H1 (cell line): ENCODE data around the gene CAMKK1. TPM values are rescaled to one million over a fixed set of nuclear protein-coding genes. Genes with fewer than 3 reads are reported as not detected.

ENCODE experiments used
- CTCF ChIA-PET: fragments of 300-600 bp; sonication (Branson Sonifier 250); formaldehyde crosslinking; loops from one replicate; lab custom pipeline; 2021; ENCODE audit not compliant: partially characterized antibody; lab: Charles Lee
- POLR2A ChIA-PET: fragments of 300-600 bp; sonication (Branson Sonifier 250); formaldehyde crosslinking; loops from one replicate; lab custom pipeline; 2021; ENCODE audit warnings: inconsistent platforms; ENCODE audit not compliant: partially characterized antibody; lab: Charles Lee
- DNase-seq, 2 experiments: peaks; one replicate each; pipeline versions ENCODE4 v3.0.0 to v3.0.0-alpha.2; 2010 to 2022; ENCODE audit warnings: low spot score in 2 of 2, low read depth in 1 of 2, mixed read lengths in 1 of 2
- FAIRE-seq: peaks from 2 replicates; lab custom pipeline; 2011; peaks lifted over from hg19 to GRCh38; lab: Jason Lieb, UNC
- H2AFZ ChIP-seq: 2 replicates; pipeline ENCODE4 v1.8.1; 2012; ENCODE audit warnings: low read length, inconsistent platforms
- H2AK5ac ChIP-seq: 2 replicates; pipeline ENCODE4 v1.6.1; 2013; ENCODE audit warnings: low read depth, low read length
- H2BK120ac ChIP-seq: replicated peaks from 2 replicates; pipeline ENCODE3; 2013; ENCODE audit warnings: low read depth, low read length, inconsistent platforms
- H2BK12ac ChIP-seq: 2 replicates; pipeline ENCODE4 v1.6.1; 2013; ENCODE audit warnings: low read depth, low read length
- H2BK15ac ChIP-seq: 2 replicates; pipeline ENCODE4 v1.6.1; 2013; ENCODE audit warnings: low read length
- H2BK20ac ChIP-seq: 2 replicates; pipeline ENCODE4 v1.6.1; 2013; ENCODE audit warnings: low read length
- H2BK5ac ChIP-seq: 2 replicates; pipeline ENCODE4 v1.6.1; 2013; ENCODE audit warnings: low read depth, low read length
- H3K14ac ChIP-seq: 2 replicates; pipeline ENCODE4 v1.6.1; 2013; ENCODE audit warnings: inconsistent platforms; ENCODE audit not compliant: insufficient read length
- H3K18ac ChIP-seq: 2 replicates; pipeline ENCODE4 v1.6.1; 2013; ENCODE audit warnings: low read length; ENCODE audit errors: extremely low read depth
- H3K23ac ChIP-seq: 2 replicates; pipeline ENCODE4 v1.6.1; 2013; ENCODE audit warnings: inconsistent platforms; ENCODE audit not compliant: insufficient read length
- H3K23me2 ChIP-seq: 2 replicates; pipeline ENCODE4 v1.6.1; 2013; ENCODE audit warnings: low read depth, low read length
- H3K27ac ChIP-seq: 2 replicates; pipeline ENCODE4 v1.6.1; 2011; ENCODE audit warnings: low read depth, low read length, inconsistent platforms
- H3K27me3 ChIP-seq, 4 experiments: replicated peaks in 1 of 4; 1 replicate in 1 of 4; 2 replicates in 3 of 4; pipeline versions ENCODE4 v1.6.1 to v1.8.1; 2011 to 2013; ENCODE audit warnings: low read length in 3 of 4, mild to moderate bottlenecking in 3 of 4, inconsistent platforms in 2 of 4, mixed read lengths in 2 of 4, moderate library complexity in 1 of 4; ENCODE audit not compliant: control insufficient read depth in 3 of 4, insufficient read depth in 3 of 4; ENCODE audit errors: extremely low read depth in 1 of 4
- H3K36me3 ChIP-seq, 4 experiments: 2 replicates each; pipeline versions ENCODE4 v1.6.1 to v1.8.1; 2011 to 2013; ENCODE audit warnings: mild to moderate bottlenecking in 4 of 4, low read length in 3 of 4, moderate library complexity in 2 of 4, control low read depth in 1 of 4, inconsistent platforms in 1 of 4; ENCODE audit not compliant: insufficient read depth in 4 of 4, control insufficient read depth in 2 of 4
- H3K4ac ChIP-seq: replicated peaks from 2 replicates; pipeline ENCODE3; 2013; ENCODE audit warnings: low read length, low read depth, mixed read lengths, inconsistent platforms; ENCODE audit not compliant: insufficient read length
- H3K4me1 ChIP-seq, 4 experiments: replicated peaks in 1 of 4; 1 replicate in 1 of 4; 2 replicates in 3 of 4; pipeline versions ENCODE4 v1.6.1 to v1.8.1; 2011 to 2013; ENCODE audit warnings: low read length in 3 of 4, inconsistent platforms in 2 of 4, mixed read lengths in 1 of 4; ENCODE audit not compliant: insufficient read depth in 4 of 4, control insufficient read depth in 3 of 4
- H3K4me2 ChIP-seq, 2 experiments: 2 replicates each; pipeline versions ENCODE4 v1.6.1 to v1.8.1; 2011 to 2013; ENCODE audit warnings: low read depth in 2 of 2, low read length in 2 of 2, control low read depth in 1 of 2, inconsistent platforms in 1 of 2, mild to moderate bottlenecking in 1 of 2; ENCODE audit not compliant: insufficient read depth in 1 of 2
- H3K4me3 ChIP-seq, 4 experiments: fragments of 200-600, 300-600 bp in 1 of 4; sonication (generic), shearing (Covaris generic), sonication (Bioruptor Twin) in 1 of 4; 2 replicates each; pipeline versions ENCODE4 v1.5.1 to v1.8.1; 2011 to 2016; ENCODE audit warnings: low read length in 4 of 4, low read depth in 3 of 4, control low read depth in 2 of 4, inconsistent platforms in 2 of 4, mild to moderate bottlenecking in 2 of 4, mixed read lengths in 1 of 4, moderate library complexity in 1 of 4; ENCODE audit not compliant: insufficient read depth in 2 of 4; ENCODE audit errors: extremely low read depth in 1 of 4
- H3K56ac ChIP-seq: replicated peaks from 2 replicates; pipeline ENCODE3; 2013; ENCODE audit warnings: low read depth, mild to moderate bottlenecking, mixed read lengths, low read length, inconsistent platforms; ENCODE audit not compliant: insufficient read length
- H3K79me1 ChIP-seq: 2 replicates; pipeline ENCODE4 v1.6.1; 2013; ENCODE audit warnings: low read depth, low read length, control low read depth
- H3K79me2 ChIP-seq, 2 experiments: 2 replicates each; pipeline versions ENCODE4 v1.6.1 to v1.8.1; 2012 to 2013; ENCODE audit warnings: low read length in 2 of 2, mild to moderate bottlenecking in 2 of 2, inconsistent platforms in 1 of 2; ENCODE audit not compliant: insufficient read depth in 2 of 2, control insufficient read depth in 1 of 2
- H3K9ac ChIP-seq, 4 experiments: replicated peaks in 1 of 4; 1 replicate in 1 of 4; 2 replicates in 3 of 4; pipeline versions ENCODE4 v1.6.1 to v1.8.1; 2011 to 2013; ENCODE audit warnings: low read depth in 3 of 4, low read length in 3 of 4, control low read depth in 2 of 4, mild to moderate bottlenecking in 2 of 4, moderate library complexity in 2 of 4, inconsistent platforms in 1 of 4; ENCODE audit errors: extremely low read depth in 1 of 4
- H3K9me3 ChIP-seq, 2 experiments: 2 replicates each; pipeline versions ENCODE4 v1.6.1 to v1.8.1; 2012 to 2013; ENCODE audit warnings: mild to moderate bottlenecking in 2 of 2, moderate library complexity in 2 of 2, control low read depth in 1 of 2, inconsistent platforms in 1 of 2, low read depth in 1 of 2, low read length in 1 of 2, mixed read lengths in 1 of 2; ENCODE audit not compliant: insufficient read depth in 2 of 2
- H4K20me1 ChIP-seq, 2 experiments: replicated peaks in 1 of 2; 2 replicates each; pipeline versions ENCODE3 to v1.8.1; 2011 to 2013; ENCODE audit warnings: inconsistent platforms in 2 of 2, low read length in 2 of 2, mild to moderate bottlenecking in 1 of 2; ENCODE audit not compliant: insufficient read depth in 2 of 2, control insufficient read depth in 1 of 2
- H4K5ac ChIP-seq: 2 replicates; pipeline ENCODE4 v1.6.1; 2013; ENCODE audit warnings: low read length, low read depth, mixed read lengths, inconsistent platforms; ENCODE audit not compliant: insufficient read length
- H4K8ac ChIP-seq: 2 replicates; pipeline ENCODE4 v1.8.0; 2013; ENCODE audit warnings: mild to moderate bottlenecking, moderate library complexity, low read length, inconsistent platforms; ENCODE audit not compliant: insufficient read depth; ENCODE audit errors: extremely low read depth
- H4K91ac ChIP-seq: replicated peaks from 2 replicates; pipeline ENCODE3; 2013; ENCODE audit warnings: low read length, mixed read lengths, inconsistent platforms; ENCODE audit not compliant: insufficient read length
- HDAC2 ChIP-seq, 2 experiments: fragments of 300-600 bp in 1 of 2; sonication (generic) in 1 of 2; IDR thresholded peaks; 2 replicates each; pipeline ENCODE4 v1.6.1; 2011 to 2012; ENCODE audit warnings: low read depth in 2 of 2, low read length in 2 of 2, mild to moderate bottlenecking in 2 of 2, moderate library complexity in 2 of 2, borderline replicate concordance in 1 of 2, inconsistent platforms in 1 of 2
- PHF8 ChIP-seq: fragments of 200-600 bp; sonication (generic); conservative IDR thresholded peaks from 2 replicates; pipeline ENCODE4 v1.7.1; 2012; ENCODE audit warnings: low read depth, mild to moderate bottlenecking, inconsistent platforms, low read length, moderate library complexity
- RNF2 ChIP-seq: fragments of 200-900, 300-1000 bp; sonication (generic); IDR thresholded peaks from 2 replicates; pipeline ENCODE4 v1.7.1; 2016; ENCODE audit warnings: borderline replicate concordance, low read depth, mild to moderate bottlenecking, antibody characterized with exemption, low read length; ENCODE audit not compliant: poor library complexity, severe bottlenecking; ENCODE audit errors: missing control alignments
- SRF ChIP-seq: IDR thresholded peaks from 2 replicates; pipeline ENCODE4 v1.6.1; 2011; ENCODE audit warnings: mild to moderate bottlenecking, low read depth, low read length, moderate library complexity
- TEAD4 ChIP-seq: IDR thresholded peaks from 2 replicates; pipeline ENCODE4 v1.6.1; 2012; ENCODE audit warnings: low read depth, low read length, inconsistent platforms, mixed read lengths
- WGBS, 2 experiments: shearing (Covaris generic) in 1 of 2; methylation state at CpG; one replicate each; pipeline versions ENCODE4 v1.1.6 to v1.1.7; 2013 to 2015; ENCODE audit warnings: low lambda C conversion rate in 2 of 2, mixed read lengths in 2 of 2, inconsistent platforms in 1 of 2, low coverage in 1 of 2, missing lambda C conversion rate in 1 of 2; ENCODE audit not compliant: insufficient replicate concordance in 2 of 2, insufficient coverage in 1 of 2, insufficient read length in 1 of 2; ENCODE audit errors: extremely low coverage in 1 of 2, missing lambda C conversion rate in 1 of 2; 5-methylcytosine and 5-hydroxymethylcytosine counted together
- polyA plus RNA-seq, 7 experiments: library from polyadenylated mRNA; depleted of rRNA in 3 of 7; stranded (reverse) in 5 of 7; unstranded in 2 of 7; fragments of >200 nt in 5 of 7; fragments of 200-250 nt in 2 of 7; gene quantifications; 1 replicate in 5 of 7; 2 replicates in 1 of 7; 4 replicates in 1 of 7; pipeline versions ENCODE4 v1.2.1 to v1.2.3, GENCODE V29; 2011 to 2013; ENCODE audit warnings: missing spikeins in 2 of 7, mixed read lengths in 2 of 7
- total RNA-seq: library from RNA; stranded (reverse); fragmentation: NEBNext Ultra II Directional; extraction: Animal tissue kit (Norgen Biotek cat#: 25700); gene quantifications from 2 replicates; pipeline ENCODE4 v1.2.1, GENCODE V29; 2021

Gene CAMKK1
- total and polyA plus RNA-seq, 2 of the 8 experiments (the other 6 are each of a cell fraction or from before 2014, with no cell fraction given): 7.1 to 7.6 TPM

DNA sequence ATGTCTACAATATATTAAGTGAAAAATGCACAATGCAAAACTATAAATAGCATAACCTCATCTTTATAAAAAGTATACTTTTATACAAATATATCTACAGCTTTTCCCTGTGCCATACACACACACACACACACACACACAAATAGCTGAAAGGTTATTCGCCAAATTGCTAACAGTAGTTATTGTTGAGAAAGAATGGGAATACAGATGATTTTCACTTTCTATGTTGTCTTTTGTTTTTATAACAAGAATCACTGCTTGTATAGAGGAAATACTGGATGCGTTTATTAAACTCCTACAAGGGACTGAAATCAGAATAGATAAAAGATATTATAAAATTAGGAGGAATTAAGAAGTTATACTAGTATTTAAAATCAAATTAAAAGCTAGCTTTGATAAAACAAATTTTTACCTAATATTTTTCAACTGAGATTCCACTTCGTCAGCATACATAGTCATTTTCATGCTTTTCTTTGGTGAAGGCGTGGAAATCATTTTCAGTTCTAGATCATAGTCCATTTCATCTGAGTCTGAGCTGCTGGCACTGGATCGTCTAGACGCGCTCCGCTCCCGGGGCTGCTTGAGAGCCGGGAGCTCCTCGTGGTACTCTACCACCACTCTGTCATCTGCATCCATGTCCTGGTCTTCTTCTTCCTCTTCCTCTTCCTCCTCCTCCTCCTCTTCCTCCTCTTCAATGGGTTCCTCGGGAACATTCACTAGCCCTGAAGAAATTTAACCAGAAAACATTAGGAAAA, 74.8 kb downstream of the CAMKK1 start:
- Histone ChIP-seq H3K9ac (no peak overlapping the region), H4K8ac (no peak overlapping the region; the same call in 1 of the 2 replicates), H3K4me2 (no peak overlapping the region), H3K14ac (no peak overlapping the region), H3K56ac (no peak overlapping the region), H3K27me3 (no peaks in the 10 kb centered on the region), H2AFZ (no peak overlapping the region), H3K4me3 (no peak overlapping the region), H2BK120ac (no peak overlapping the region), H3K9me3 (no peaks in the 10 kb centered on the region), H4K91ac (no peak overlapping the region), H4K5ac (no peak overlapping the region), H3K27ac (no peak overlapping the region), H3K4me1 (no peaks in the 10 kb centered on the region), H3K18ac (no peak overlapping the region), H3K23ac (no peak overlapping the region), H2BK5ac (no peak overlapping the region), H2BK20ac (no peak overlapping the region), H2BK12ac (no peak overlapping the region), H3K36me3 (peaks cover 25 to 82% (median 64%) of the 10 kb centered on the region in 4 experiments; a peak in 7 of 8 replicates), H2AK5ac (no peak overlapping the region), H3K4ac (no peak overlapping the region), H2BK15ac (no peak overlapping the region), H3K23me2 (no peaks in the 10 kb centered on the region; the same call in 1 of the 2 replicates), H4K20me1 (peaks cover 2 to 3% of the 10 kb centered on the region in 2 experiments), H3K79me1 (no peaks in the 10 kb centered on the region), H3K79me2 (no peaks in the 10 kb centered on the region)
- DNase-seq (no peak), FAIRE-seq (no peak)
- WGBS, 2 experiments: 94% methylated on average over 12 of the region's 12 CpGs; no CpG with 5 or more reads in 1 of the 2 experiments
- POLR2A ChIA-PET: no interaction called here
- CTCF ChIA-PET: interaction anchor here (0.7 to 1.9 kb wide), 7 partner anchors 9 to 79 kb away, joined by 3 to 13 read pairs (median 4); no protein-coding TSS in a partner anchor
- TF ChIP-seq SRF (no peak), TEAD4 (no peak), RNF2 (no peak), PHF8 (no peak), HDAC2 (IDR thresholded peaks at IDR 0.05; ENCODE audit: borderline replicate concordance in 1 of 2, low read depth in 2 of 2, low read length in 2 of 2) (no peak)
